Pancreas (tissue), 10 donors: Measurements from ENCODE around the gene THEMIS2. TPM values are rescaled to one million over a fixed set of nuclear protein-coding genes. Genes with fewer than 3 reads are reported as not detected.

Experiments used
- ATAC-seq, 4 donors: fragments of 200-7000 bp; cut with Tn5 transposase; one replicate each; pipeline versions ENCODE4 v1.8.0 to v1.9.1; 2020; ENCODE audit warnings: mild to moderate bottlenecking in 4 of 4, moderate library complexity in 4 of 4
- DNase-seq, 6 donors: peaks; one replicate each; pipeline ENCODE4 v3.0.0-alpha.2; 2020
- FAIRE-seq: peaks from 2 replicates; lab custom pipeline; 2012; peaks lifted over from hg19 to GRCh38; lab: Jason Lieb, UNC
- H3K27ac ChIP-seq, 4 donors: fragments of 200-600 bp; sonication (generic); 1 replicate in 3 of 4; 2 replicates in 1 of 4; pipeline versions ENCODE4 v1.5.0 to v1.8.0; 2020
- H3K27me3 ChIP-seq, 4 donors: fragments of 200-600 bp; one replicate each; pipeline ENCODE4 v1.8.0; 2021
- H3K36me3 ChIP-seq, 3 donors: fragments of 200-600 bp; sonication (generic) in 1 of 3; one replicate each; pipeline versions ENCODE4 v1.5.0 to v1.8.0; 2020 to 2021
- H3K4me1 ChIP-seq, 3 donors: fragments of 200-600 bp; one replicate each; pipeline ENCODE4 v1.8.0; 2021
- H3K4me3 ChIP-seq, 4 donors: fragments of 200-600 bp; sonication (generic) in 2 of 4; one replicate each; pipeline versions ENCODE4 v1.5.0 to v1.8.0; 2020 to 2021
- H3K9me3 ChIP-seq, 4 donors: fragments of 200-600 bp; one replicate each; pipeline ENCODE4 v1.8.0; 2021
- WGBS, 2 donors: extraction: QIAGEN DNeasy Blood & Tissue Kit; methylation state at CpG; one replicate each; pipeline ENCODE4 v1.1.7; 2013; 5-methylcytosine and 5-hydroxymethylcytosine counted together
- intact Hi-C, 3 donors: fragments of 100-400 bp; cut with DNase I; formaldehyde crosslinking; loops; one replicate each; pipeline versions ENCODE4 v1.11.1 to v1.14.2; 2022
- polyA plus RNA-seq, 2 donors: library from polyadenylated mRNA; stranded (reverse); fragments of 200-250 nt; gene quantifications; one replicate each; pipeline ENCODE4 v1.2.3, GENCODE V29; 2013
- total RNA-seq, 6 donors: library from RNA; stranded (reverse); fragmentation: NEBNext Ultra II Directional in 4 of 6; extraction: Animal tissue kit (Norgen Biotek cat#: 25700) in 4 of 6; gene quantifications; one replicate each; pipeline versions ENCODE4 v1.2.1 to v1.2.4, GENCODE V29; 2021 to 2023
- TF ChIP-seq, protein P1 (sequence below), 4 donors: fragments of 200-600 bp; sonication (generic) in 3 of 4; IDR thresholded peaks; one replicate each; pipeline versions ENCODE4 v1.5.0 to v1.8.0; 2021; ENCODE audit warnings: antibody characterized with exemption in 4 of 4
- donor health status: healthy with polysubstance abuse.
- donor health status: DM: no; HTN: no; CAD: no; lungs with moderate emphysema.
- donor health status: DM: no; HTN: no; CAD: no.
- donor health status: control.
- donor health status: control.
- donor health status: Bipolar disorder and iron deficiency.
- donor health status: DM: yes; HTN: yes; CAD: no.
- donor health status: DM: no; HTN: no; CAD: no.
- donor health status: DM: no; HTN: no; CAD: no.
- donor health status: DM: yes; HTN: yes; CAD: no.

The THEMIS2 gene
- total and polyA plus RNA-seq, 8 donors = 0.98 to 19.1 (median 5.0) TPM

DNA sequence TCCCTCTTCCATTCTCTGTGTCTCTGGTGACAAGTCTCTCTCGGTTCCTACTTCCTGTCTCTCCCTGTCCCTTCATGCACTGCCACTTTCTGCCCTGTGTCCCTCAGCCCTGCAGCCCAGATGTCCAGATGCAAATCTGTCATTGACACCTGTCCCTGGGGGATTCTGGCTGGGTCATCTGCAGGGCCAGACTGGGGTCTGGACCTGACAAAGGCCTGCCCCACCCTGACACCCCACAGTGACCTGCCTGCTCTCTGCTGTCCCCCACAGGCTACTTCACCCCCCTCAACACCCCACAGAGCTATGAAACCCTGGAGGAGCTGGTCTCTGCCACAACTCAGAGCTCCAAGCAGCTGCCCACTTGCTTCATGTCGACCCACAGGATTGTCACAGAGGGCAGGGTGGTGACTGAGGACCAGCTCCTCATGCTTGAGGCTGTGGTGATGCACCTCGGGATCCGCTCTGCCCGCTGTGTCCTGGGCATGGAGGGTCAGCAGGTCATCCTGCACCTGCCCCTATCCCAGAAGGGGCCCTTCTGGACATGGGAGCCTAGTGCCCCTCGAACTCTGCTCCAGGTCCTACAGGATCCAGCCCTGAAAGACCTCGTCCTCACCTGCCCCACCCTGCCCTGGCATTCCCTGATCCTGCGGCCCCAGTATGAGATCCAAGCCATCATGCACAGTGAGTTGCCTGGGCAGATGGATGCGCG, 7.2 kb downstream of the THEMIS2 start:
- Histone ChIP-seq H3K27me3 (no peaks in the 10 kb centered on the region), H3K36me3 (no peaks in the 10 kb centered on the region), H3K27ac (no peak overlapping the region), H3K4me3 (no peak overlapping the region), H3K4me1 (no peaks in the 10 kb centered on the region), H3K9me3 (no peaks in the 10 kb centered on the region)
- DNase-seq (peak in 2 of 6 donors; percentile 32 to 41), FAIRE-seq (no peak), ATAC-seq (no peak)
- intact Hi-C loops = no loop called here
- WGBS, 2 donors = 69 to 75% methylated on average over 10 of the region's 10 CpGs
- TF ChIP-seq, protein P1, sequence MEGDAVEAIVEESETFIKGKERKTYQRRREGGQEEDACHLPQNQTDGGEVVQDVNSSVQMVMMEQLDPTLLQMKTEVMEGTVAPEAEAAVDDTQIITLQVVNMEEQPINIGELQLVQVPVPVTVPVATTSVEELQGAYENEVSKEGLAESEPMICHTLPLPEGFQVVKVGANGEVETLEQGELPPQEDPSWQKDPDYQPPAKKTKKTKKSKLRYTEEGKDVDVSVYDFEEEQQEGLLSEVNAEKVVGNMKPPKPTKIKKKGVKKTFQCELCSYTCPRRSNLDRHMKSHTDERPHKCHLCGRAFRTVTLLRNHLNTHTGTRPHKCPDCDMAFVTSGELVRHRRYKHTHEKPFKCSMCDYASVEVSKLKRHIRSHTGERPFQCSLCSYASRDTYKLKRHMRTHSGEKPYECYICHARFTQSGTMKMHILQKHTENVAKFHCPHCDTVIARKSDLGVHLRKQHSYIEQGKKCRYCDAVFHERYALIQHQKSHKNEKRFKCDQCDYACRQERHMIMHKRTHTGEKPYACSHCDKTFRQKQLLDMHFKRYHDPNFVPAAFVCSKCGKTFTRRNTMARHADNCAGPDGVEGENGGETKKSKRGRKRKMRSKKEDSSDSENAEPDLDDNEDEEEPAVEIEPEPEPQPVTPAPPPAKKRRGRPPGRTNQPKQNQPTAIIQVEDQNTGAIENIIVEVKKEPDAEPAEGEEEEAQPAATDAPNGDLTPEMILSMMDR (IDR thresholded peaks at IDR 0.05) = no peak

DNA sequence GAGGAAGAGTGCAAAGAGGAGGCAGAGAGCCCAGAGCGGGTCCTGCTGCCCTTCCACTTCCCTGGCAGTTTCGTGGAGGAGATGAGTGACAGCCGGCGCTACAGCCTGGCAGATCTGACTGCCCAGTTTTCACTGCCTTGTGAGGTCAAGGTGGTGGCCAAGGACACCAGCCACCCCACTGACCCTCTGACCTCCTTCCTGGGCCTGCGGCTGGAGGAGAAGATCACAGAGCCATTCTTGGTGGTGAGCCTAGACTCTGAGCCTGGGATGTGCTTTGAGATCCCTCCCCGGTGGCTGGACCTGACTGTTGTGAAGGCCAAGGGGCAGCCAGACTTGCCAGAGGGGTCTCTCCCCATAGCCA, 10.2 kb downstream of the THEMIS2 start:
- Histone ChIP-seq H3K9me3 (no peaks in the 10 kb centered on the region), H3K4me1 (no peaks in the 10 kb centered on the region), H3K4me3 (no peak overlapping the region), H3K27me3 (no peaks in the 10 kb centered on the region), H3K27ac (no peak overlapping the region), H3K36me3 (no peaks in the 10 kb centered on the region)
- TF ChIP-seq, protein P1 (IDR thresholded peaks at IDR 0.05) = no peak
- DNase-seq (no peak), ATAC-seq (no peak), FAIRE-seq (no peak)
- WGBS, 2 donors = 83 to 89% methylated on average over 6 of the region's 6 CpGs
- intact Hi-C loops = no loop called here

DNA sequence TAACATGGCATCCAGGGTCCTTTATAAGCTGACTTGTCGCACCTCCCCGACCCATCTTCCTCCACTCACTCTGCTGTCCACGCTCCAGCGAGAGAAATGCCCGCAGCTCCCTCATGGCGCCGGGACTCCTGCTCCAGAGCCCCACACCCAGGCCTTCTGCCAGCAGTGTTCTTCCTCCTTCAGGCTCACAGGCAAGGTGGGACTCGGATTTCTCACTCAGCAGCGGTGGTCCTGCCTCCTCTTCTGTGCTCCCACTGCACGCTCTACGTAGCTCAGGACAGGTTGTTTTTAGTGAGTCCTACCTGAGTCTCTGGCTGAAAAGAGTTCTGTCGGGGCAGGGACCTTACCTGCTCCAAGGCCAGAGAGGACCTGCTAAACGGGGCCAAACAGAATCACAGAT, 11.2 kb downstream of the THEMIS2 start:
- 82 to 86% methylated on average over 13 of the region's 13 CpGs for WGBS, 2 donors
- no peaks in the 10 kb centered on the region for H3K4me1 ChIP-seq
- no peaks in the 10 kb centered on the region for H3K36me3 ChIP-seq
- intact Hi-C loops = no loop called here
- TF ChIP-seq, protein P1 (IDR thresholded peaks at IDR 0.05) = no peak
- DNase-seq = peak in 1 of 6 donors; percentile 31
- peak overlapping the region in 1 of 4 donors; percentile 75 for H3K27ac ChIP-seq
- FAIRE-seq = no peak
- no peaks in the 10 kb centered on the region for H3K9me3 ChIP-seq
- no peak overlapping the region for H3K4me3 ChIP-seq
- ATAC-seq = no peak
- H3K27me3 ChIP-seq = no peaks in the 10 kb centered on the region

GRCh38 chr1:27884006-27884954, 11.9 kb downstream of the THEMIS2 start:
- WGBS, 2 donors = 84 to 89% methylated on average over 24 of the region's 24 CpGs
- Histone ChIP-seq H3K36me3 (no peaks in the 10 kb centered on the region), H3K4me3 (no peak overlapping the region), H3K9me3 (no peaks in the 10 kb centered on the region), H3K4me1 (no peaks in the 10 kb centered on the region), H3K27me3 (no peaks in the 10 kb centered on the region), H3K27ac (peak overlapping the region in 2 of 4 donors; percentile 55 to 75)
- intact Hi-C loops = no loop called here
- no peak for FAIRE-seq
- ATAC-seq = peak in 3 of 4 donors; percentile 14 to 41 (median 23)
- DNase-seq = peak in 1 of 6 donors; percentile 41
- TF ChIP-seq, protein P1 (IDR thresholded peaks at IDR 0.05) = no peak
